ENCODE results near the gene GFRA1. TPM values are rescaled to one million over a fixed set of nuclear protein-coding genes. Genes with fewer than 3 reads are reported as not detected.

GFRA1 gene
- total and polyA plus RNA-seq, 2 of the 4 experiments (the other 2 are of a cell fraction): 9.1 to 9.3 TPM

DNA sequence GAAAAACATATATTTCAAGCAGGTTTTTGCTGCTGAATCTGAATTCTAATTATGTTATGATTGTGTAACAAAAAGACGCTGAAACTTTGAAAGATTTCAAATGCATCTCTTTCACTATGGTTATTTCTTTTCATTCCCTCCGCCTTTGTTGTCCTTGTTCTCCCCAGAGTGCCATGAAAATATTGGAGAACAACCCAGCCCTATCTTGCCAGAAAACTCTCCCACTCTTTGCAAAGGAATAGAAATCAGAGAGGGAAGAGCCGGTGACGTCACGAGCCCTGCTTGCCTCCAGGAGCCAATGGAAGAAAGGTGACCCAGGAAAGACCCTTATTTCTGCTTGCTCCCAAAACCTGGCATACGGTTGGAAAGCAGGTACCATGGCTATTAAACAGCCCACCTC, 3.4 kb downstream of the GFRA1 start:
- Histone ChIP-seq H4K20me1 (ENCODE audit: insufficient read depth, low read length) (no peaks in the 10 kb centered on the region), H2AFZ (replicated peaks; ENCODE audit: low read length, poor library complexity) (no peak overlapping the region), H3K4me3 (ENCODE audit: insufficient read depth, low read depth, low read length) (no peak overlapping the region), H3K23ac (ENCODE audit: low read depth, low read length) (no peak overlapping the region), H3K36me3 (ENCODE audit: control insufficient read depth, insufficient read depth, low read length) (no peaks in the 10 kb centered on the region), H3K56ac (ENCODE audit: extremely low read depth, insufficient read depth, low read length) (no peak overlapping the region), H3K4me1 (ENCODE audit: control insufficient read depth, insufficient read depth, low read length) (no peaks in the 10 kb centered on the region; the same call in 1 of the 2 replicates), H2BK5ac (ENCODE audit: low read depth, low read length, poor library complexity, severe bottlenecking) (no peak overlapping the region), H3K27ac (ENCODE audit: insufficient read depth, low read length) (no peak overlapping the region), H2BK120ac (ENCODE audit: low read depth, low read length) (no peak overlapping the region), H2BK20ac (ENCODE audit: low read depth, low read length) (no peak overlapping the region), H3K9me1 (ENCODE audit: insufficient read depth, low read length) (no peaks in the 10 kb centered on the region), H2AK9ac (replicated peaks; ENCODE audit: low read depth, low read length, poor library complexity) (no peak overlapping the region), H3K9me3 (ENCODE audit: control insufficient read depth, insufficient read depth, low read length) (no peaks in the 10 kb centered on the region), H3K27me3 (ENCODE audit: control insufficient read depth, insufficient read depth, low read length) (peaks cover 46% of the 10 kb centered on the region), H2AK5ac (ENCODE audit: low read depth, low read length) (no peak overlapping the region), H4K91ac (ENCODE audit: insufficient read depth, low read depth, low read length) (no peak overlapping the region), H3K79me1 (ENCODE audit: low read depth in 1 of 2, low read length in 2 of 2) (no peaks in the 10 kb centered on the region), H4K5ac (ENCODE audit: low read depth, low read length) (no peak overlapping the region), H2BK15ac (ENCODE audit: low read depth, low read length) (no peak overlapping the region), H3K4me2 (ENCODE audit: low read depth, low read length) (no peak overlapping the region), H3K14ac (replicated peaks; ENCODE audit: low read depth, low read length) (no peak overlapping the region), H4K8ac (ENCODE audit: low read depth in 2 of 2, low read length in 2 of 2) (no peak overlapping the region), H3K4ac (ENCODE audit: low read depth, low read length) (no peak overlapping the region), H3K9ac (ENCODE audit: low read depth, low read length) (no peak overlapping the region), H3K18ac (ENCODE audit: low read depth, low read length) (no peak overlapping the region)
- no TSS peak for BruUV-seq (replicated peaks)
- ChIA-PET CTCF (no interaction called here), POLR2A (ENCODE audit: unreplicated experiment) (no interaction called here)
- in situ Hi-C loops (cut with MboI; ENCODE audit: low sequenced_read_pairs) (no loop called here), dilution Hi-C loops (cut with HindIII; ENCODE audit: low sequenced_read_pairs, unreplicated experiment) (no loop called here), intact Hi-C loops (cut with micrococcal nuclease) (loop anchor here (10.0 kb wide), 2 partner anchors 85 to 175 kb away; no protein-coding TSS in a partner anchor)
- DNase-seq (no peak), ATAC-seq (ENCODE audit: low read depth) (no peak)
- WGBS, 2 experiments (ENCODE audit: extremely low coverage in 2 of 2, insufficient read length in 1 of 2): 80% methylated on average over 1 of the region's 6 CpGs; no CpG with 5 or more reads in 1 of the 2 experiments
- TF ChIP-seq, protein P1, sequence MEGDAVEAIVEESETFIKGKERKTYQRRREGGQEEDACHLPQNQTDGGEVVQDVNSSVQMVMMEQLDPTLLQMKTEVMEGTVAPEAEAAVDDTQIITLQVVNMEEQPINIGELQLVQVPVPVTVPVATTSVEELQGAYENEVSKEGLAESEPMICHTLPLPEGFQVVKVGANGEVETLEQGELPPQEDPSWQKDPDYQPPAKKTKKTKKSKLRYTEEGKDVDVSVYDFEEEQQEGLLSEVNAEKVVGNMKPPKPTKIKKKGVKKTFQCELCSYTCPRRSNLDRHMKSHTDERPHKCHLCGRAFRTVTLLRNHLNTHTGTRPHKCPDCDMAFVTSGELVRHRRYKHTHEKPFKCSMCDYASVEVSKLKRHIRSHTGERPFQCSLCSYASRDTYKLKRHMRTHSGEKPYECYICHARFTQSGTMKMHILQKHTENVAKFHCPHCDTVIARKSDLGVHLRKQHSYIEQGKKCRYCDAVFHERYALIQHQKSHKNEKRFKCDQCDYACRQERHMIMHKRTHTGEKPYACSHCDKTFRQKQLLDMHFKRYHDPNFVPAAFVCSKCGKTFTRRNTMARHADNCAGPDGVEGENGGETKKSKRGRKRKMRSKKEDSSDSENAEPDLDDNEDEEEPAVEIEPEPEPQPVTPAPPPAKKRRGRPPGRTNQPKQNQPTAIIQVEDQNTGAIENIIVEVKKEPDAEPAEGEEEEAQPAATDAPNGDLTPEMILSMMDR (conservative IDR thresholded peaks at IDR 0.05; ENCODE audit: low read depth, low read length): no peak
- TF ChIP-seq RFX5 (IDR thresholded peaks at IDR 0.05; ENCODE audit: low read depth, low read length) (no peak), RCOR1 (IDR thresholded peaks at IDR 0.05; ENCODE audit: insufficient replicate concordance, low read length) (no peak), MXI1 (IDR thresholded peaks at IDR 0.05; ENCODE audit: borderline replicate concordance, low read depth, low read length) (no peak), BHLHE40 (IDR thresholded peaks at IDR 0.05; ENCODE audit: low read depth, low read length) (no peak), CEBPB (IDR thresholded peaks at IDR 0.05; ENCODE audit: low read depth, low read length) (no peak), MAZ (IDR thresholded peaks at IDR 0.05; ENCODE audit: borderline replicate concordance, low read depth, low read length) (no peak), NFE2L2 (IDR thresholded peaks at IDR 0.05; ENCODE audit: low read depth, low read length) (no peak)
- TF ChIP-seq, protein P2, sequence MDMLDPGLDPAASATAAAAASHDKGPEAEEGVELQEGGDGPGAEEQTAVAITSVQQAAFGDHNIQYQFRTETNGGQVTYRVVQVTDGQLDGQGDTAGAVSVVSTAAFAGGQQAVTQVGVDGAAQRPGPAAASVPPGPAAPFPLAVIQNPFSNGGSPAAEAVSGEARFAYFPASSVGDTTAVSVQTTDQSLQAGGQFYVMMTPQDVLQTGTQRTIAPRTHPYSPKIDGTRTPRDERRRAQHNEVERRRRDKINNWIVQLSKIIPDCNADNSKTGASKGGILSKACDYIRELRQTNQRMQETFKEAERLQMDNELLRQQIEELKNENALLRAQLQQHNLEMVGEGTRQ (IDR thresholded peaks at IDR 0.05; ENCODE audit: low read depth, low read length): no peak
